GM21825 (cell line): ENCODE measurements around the gene TANC2.
A peak's percentile ranks its signal among the peaks of the same experiment; 100 is the strongest.
"Not testable (repeated sequence)": the region's sequence is repeated elsewhere in the genome, so short reads cannot be mapped to it uniquely, and the experiment has no call there.

Source experiments
- ATAC-seq: cut with Tn5 transposase; IDR thresholded peaks from one replicate; pipeline ENCODE4 v1.9.1; 2021; ENCODE audit warnings: mild to moderate bottlenecking, moderate library complexity; ENCODE audit not compliant: unreplicated experiment

The TANC2 gene

DNA sequence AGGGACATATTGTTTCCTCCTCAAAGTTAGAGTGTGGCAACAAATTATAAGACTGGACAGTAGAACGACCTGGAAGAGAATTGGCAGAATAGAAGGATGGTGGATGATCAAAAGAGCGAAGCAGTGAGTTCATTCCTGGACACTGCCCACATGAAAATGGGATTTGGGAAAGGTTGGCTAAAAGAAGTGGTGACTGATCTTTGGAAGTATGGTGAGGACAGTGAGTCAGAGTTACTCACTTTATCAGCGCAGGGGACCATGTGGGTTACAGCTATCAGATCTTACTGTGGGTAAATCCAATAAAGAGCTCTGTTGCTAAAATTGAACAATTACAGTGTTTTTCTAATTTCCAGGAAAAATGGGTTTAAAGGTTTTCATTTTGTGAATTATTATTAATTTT is 2.7 kb upstream of the TANC2 start:
- ATAC-seq, result no peak

DNA sequence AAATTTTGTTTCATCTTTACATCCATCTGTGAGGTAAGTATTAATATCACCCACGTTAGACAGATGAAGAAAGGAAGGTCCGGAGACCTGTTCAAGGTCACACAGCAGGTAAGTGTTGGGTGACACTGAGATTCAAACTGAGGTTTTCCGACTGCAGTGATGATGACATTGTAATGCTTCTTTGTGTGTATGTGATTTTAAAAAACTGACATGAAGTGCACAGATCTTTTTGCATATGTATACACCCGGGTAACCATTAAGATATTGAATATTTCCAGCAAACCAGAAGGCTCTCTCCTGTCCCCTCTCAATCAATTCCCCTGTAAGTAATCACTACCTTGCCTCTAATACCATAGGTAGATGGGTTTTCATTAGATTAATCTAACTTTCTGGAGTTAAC is 1.5 kb upstream of the TANC2 start:
- no peak for ATAC-seq

DNA sequence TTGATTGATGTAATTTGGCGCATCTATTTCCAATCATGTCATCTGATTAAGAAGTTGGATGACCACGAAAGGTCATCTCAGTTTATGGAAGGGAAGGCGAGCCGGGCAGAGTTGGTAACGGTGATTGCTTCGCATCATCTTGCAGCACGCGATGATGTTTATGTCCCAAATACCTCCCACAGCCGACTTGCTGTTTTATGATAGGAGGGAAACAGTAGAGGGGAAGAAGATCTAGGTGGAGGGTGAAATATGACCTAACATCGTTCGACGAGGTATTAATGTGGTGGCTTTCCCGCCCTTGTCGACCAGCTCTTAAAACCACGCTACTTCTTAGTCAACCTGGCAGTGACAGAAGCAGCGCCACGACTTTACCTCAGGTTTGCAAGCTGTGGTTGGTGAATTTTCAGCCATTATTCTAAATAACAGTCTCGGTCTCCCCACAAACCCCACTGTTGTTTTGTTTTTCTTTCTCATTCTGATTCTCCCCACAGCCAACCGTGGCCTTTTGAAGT is 805 bp upstream of the TANC2 start:
- no peak for ATAC-seq

DNA sequence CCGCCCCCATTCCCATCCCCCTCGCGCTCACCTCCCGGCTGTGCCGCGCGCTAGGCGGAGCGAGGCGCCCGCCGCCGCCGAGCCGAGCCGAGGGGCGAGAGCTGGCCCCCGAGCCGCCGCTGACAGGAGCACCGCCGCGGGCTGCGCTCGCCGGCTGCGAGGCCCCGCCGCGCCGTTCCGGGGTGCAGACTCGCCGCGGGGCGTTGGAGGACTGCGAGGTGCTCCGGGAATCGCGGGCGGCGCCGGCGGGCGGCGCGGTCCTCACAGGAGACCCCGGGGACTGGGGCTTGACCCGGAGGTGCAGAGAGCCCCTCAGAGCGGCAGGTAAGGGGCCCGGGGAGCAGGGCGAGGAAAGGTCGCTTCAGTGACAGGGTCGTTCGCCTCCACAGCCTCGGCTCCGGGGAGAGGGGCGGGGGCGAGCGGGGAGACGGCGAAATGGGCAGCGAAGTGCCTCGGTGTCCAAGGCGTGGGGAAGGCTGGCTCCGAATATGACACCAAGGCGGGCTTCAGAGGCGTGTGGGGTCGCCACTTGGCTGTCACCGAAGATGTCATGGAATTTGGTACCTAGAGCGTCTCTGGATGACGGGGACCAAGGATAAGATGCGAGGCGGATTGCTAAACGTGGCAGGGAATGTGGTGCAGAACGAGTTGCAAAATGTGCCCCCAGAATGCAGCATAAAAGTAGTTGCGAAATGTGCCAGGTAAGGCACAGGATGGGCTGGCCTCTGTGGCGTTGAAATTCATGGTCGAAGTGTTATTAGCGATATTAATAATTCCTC is 580 bp downstream of the TANC2 start:
- peak; percentile 30 for ATAC-seq

DNA sequence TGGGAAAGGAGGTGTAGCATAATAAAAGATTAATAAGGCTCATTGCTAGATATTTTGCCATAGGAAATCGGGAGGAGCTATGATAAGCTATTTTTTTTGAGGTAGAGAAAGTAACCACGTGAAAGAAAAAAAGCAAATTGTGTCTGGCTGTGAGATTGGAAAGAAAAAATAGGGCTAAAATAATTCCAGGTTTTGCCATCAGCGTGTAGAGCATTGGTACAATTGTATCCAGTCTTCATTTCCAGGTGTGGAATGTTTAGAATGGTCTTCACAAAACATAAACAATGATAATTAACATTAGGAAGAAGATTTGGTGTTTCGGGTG is 1.1 kb downstream of the TANC2 start:
- no peak for ATAC-seq

DNA sequence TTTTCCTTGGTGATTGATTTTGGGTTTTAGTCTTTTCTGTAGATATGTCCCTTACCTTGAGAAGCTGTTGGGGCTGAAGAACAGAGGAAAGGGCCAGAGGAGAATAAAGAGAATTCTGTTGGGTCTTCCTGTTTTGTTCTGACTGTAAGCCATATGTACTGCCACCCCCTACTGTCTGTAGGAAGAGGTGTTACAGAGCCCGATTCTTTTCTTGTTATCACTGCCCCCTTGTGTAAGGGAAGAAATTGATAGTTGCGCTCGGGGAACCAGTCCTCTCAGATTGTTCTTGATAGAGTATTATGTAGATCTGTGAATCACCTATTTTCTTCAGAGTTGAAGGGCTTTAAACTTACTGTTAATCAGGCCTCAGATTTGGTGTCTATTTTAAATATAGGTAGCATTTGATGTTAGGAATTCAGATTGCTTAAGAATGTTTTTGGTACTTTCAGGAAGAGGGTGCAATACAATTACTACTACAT is 2.4 kb downstream of the TANC2 start:
- no peak for ATAC-seq

DNA sequence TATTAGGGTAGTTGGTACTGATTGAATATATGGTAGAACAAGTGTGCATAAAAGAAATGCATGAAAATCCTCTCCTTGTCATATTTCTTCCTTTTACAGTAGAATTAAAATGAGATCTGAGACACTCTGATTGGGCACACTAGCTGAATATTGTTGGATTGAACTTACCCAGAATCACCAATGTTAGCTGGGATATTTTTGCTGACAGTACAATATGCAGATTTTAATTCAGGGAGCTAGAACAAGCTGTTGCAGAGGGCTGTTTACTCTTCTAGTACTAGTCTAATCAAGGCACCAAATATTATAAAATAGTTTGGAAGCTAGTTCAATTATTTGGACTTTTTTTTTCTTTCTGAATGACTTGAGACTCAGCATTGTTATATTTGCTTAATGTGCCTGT is 4.6 kb downstream of the TANC2 start:
- ATAC-seq, result no peak

DNA sequence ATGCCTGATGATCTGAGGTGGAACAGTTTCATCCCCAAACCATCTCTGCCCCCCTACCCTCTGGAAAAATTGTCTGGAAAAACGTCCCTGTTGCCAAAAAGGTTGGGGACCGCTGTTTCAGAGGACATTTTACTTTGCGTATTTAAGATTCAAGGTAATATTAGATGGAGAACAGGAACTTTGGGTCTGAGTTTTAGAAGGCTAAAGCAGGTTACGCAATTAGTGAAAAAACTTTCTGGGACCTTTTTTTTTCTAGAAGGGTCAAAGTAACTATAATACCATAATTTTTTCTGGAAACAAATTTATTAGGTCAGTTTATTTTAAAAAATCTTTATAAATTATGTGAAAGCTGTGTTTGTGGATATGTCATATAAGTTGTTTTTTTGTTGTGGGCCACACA is 5.8 kb downstream of the TANC2 start:
- no peak for ATAC-seq

DNA sequence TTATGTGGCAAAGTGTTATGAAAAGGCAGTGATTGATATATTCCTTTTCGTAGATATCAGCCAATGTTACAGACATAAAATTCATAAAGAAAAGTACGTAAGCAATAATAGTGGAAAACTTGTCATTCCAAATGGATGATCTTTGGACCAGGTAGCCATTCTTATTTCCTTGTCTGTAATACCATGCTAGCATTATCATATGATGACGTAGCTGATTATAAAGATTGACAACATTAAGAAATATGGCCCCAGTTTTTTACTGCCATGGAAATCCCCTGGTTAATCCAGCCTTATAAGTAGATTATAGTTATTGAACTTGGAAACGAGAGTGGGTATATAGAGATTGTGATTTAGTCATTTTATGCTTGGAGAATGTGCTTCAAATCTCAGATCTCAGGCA is 8.8 kb downstream of the TANC2 start:
- no peak for ATAC-seq

DNA sequence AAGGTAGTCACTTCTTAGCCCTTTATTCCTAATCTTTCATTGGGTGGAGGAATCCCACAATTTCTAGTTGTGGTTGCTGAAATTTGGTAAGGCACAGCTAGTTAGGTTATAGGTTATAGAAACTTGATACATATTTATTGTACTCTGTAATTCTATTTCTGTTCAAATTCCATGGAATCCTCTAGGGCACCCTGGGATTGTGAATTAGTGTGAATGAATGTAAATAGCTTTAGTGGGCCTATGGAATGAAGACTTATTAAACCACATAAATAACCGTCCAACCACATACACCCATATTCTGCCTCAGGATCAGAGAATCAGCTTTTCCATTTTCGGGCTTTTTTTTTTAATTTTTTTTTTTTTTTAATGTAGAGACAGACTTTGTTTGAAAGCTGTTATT is 9.2 kb downstream of the TANC2 start:
- no peak for ATAC-seq

DNA sequence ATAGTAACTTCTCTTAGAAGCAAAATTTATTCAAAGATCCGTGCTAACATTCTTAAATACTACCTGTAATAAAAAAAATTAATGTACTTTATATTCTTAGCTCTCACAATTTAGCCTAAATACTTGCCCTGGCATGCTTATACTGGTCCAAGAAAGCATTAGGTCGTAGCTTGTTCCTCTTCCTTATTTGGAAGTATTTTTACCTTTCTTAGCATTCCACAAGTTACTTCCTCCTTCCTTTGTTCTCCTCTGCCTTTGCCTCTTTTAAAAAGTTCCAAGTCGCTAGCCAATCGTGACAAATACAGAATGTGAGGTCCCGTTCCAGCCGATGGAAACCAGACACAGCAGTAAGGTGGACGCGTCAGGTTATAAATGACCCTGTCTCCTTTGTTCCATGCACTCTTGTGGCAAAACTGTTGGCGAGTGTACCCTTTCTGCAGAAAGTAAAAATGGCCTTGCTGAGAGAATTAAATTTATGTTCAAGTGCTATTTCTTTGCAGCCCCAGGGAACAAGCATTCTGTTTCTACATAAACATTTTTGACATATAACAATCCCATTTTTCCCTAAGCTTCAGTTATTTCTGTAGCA is 10.7 kb downstream of the TANC2 start:
- not testable (repeated sequence) for ATAC-seq

DNA sequence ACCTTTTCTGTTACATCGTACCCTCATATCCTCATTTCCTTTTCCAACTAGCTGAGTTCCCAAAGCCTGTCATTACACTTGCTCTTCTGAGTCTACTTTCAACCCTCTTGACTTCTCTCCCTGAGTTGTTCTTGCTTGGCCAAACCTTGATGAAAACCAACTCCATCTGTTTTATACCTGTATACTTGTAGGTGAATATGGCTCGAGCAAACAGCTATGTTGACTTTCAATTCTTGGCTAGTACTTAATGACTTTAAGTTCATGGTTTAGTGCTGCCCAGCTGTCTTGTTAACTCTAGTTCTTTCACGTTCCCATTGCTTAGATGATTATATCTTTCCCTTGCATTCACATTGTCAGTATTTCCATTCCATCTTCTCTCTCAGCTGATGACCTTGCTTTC is 14.8 kb downstream of the TANC2 start:
- no peak for ATAC-seq

DNA sequence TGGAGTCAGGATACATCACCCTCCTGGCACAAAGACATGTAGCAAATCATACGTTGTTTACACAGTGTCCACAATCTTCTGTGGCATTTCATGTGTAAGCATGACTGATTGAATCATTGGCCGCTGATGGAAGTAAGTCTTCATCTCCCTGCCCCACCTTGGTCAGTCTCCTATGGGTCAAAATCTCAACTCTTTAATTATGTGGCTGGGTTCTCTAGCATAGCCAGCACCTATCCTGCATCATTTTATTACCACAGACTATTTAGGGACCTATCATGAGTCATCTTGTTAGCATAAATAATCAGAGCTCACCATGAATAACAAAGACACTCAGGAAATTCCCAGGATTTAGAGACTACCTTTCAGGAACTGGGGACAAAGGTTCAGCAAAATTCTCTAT is 15.9 kb downstream of the TANC2 start:
- no peak for ATAC-seq

DNA sequence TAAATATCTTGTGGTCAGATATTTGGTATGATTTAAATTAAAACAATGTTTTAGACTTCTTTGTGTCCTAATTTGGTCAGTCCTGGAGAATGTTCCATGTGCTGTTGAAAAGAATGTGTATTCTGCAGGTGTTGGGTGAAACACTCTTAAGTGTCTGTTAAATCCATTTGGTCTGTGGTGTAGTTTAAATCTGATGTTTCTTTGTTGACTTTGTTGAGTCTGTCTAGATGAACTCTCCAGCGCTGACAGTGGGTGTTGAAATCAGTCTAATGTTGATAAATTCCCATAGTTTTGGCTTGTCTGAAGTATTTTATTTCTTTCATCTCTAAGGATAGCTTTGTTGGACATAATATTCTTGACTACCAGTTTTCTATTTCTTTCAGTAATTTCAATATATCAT is 18.8 kb downstream of the TANC2 start:
- ATAC-seq, result no peak

DNA sequence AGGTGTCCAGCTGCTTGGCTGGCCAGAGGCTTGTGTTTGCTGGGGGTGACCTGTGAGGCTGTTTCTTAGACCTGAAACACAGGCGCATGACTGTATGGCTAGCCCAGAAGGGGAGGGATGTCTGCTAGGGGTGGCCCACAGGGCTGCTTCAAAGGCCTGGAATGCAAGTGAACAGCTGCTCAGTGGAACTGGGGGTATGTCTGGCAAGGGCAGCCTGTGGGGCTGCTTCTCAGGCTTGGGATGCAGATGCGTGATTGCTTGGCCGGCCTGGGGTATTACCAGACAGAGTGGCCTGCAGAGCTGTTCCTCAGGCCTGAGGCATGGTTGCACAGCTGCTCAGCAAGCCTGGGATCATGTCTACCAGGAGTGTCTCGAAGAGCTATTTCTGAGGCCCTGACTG is 20.5 kb downstream of the TANC2 start:
- ATAC-seq, result no peak

DNA sequence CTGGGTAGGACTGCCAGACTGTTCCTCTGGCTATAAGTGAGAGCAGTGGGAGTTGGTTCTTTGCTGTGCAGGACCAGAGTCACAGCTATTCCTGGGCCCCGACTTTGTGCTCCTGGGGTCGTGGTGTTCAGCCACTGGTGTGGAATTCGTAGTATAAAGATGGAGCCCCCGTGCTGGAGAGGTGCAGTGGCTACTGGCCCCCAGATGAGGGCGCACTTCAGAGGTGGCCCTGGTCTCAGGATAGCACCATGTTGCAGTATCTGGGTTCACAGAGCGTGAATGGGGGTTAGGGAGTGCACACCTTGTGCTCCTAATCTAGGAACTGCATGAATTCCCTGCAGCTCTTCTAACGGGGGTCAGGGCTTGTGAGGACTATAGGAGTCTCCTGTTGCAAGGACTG is 21.1 kb downstream of the TANC2 start:
- ATAC-seq, result no peak

DNA sequence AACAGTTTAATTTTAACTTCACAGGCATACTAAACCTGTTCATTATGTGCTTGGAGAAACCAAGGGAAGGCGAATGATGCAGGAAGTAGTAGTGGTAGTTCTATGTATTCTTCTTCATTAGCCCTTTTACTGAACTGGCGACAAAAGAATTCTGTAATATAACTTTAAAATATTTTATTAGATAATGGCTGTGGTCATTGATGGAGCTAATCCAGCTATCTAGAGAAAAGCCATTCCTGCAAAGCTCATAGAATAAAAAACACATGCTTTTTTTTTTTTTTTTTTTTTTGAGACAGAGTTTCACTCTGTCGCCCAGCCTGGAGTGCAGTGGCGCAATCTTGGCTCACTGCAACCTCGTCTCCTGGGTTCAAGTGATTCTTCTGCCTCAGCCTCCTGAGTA is 23.5 kb downstream of the TANC2 start:
- ATAC-seq, result no peak

DNA sequence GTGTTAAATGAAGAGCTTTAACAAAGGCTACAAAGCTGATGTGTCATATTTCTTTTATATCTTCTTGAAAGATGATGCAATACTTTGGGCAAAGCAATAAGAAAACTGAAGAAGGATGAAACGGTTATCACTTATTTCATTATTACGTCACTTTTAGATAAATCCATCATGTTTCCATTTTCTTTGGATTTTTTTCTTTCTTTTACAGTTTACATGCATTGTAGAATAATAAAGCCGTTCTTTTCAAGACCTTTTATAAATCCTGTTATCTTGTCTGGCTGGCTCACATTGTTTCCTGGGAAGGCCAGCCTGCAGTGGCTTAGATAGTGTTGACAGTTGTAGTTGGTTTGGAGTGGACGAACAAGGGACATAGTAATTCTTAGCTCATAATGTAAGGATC is 28.9 kb downstream of the TANC2 start:
- no peak for ATAC-seq

DNA sequence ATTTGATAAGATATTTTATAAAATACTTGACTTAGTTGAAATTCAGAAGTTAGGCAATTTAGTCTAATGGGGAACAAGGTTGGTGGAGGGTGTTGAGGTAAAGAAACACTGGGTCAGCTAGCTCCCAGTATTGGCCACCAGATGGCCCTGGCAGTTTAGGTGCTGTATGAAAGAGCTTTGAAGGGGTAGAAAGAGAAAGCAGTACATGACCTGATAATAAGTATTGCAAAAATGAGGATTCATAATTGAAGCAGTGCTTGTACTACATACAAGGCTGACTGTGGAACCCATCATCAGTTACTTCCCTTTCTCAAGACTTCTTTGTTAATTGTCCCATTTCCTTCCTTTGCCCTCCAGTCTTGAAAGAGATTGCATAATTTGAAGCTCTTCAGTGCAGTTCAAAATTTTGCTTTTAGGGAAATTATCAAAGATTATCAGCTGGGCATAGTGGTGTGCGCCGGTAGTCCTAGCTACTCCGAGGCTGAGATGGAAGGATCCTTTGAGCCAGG is 29.4 kb downstream of the TANC2 start:
- ATAC-seq, result no peak

DNA sequence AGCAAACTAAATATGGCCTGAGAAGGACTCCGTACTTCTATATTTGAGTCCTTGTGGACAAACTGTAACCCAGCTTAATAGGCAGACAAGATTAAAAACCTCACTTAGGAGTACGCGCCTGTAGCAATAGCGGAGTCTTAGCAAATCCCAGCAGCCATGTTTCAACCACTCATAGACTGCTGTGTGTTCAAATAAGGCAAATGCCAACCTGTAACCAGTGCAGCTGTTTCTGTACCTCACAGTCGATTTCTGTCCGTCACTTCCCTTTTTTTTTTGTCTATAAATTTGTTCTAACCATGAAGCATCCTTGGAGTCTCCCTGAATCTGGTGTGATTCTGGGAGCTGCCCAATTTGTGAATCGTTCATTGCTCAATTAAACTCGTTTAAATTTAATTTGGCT is 30.2 kb downstream of the TANC2 start:
- no peak for ATAC-seq

DNA sequence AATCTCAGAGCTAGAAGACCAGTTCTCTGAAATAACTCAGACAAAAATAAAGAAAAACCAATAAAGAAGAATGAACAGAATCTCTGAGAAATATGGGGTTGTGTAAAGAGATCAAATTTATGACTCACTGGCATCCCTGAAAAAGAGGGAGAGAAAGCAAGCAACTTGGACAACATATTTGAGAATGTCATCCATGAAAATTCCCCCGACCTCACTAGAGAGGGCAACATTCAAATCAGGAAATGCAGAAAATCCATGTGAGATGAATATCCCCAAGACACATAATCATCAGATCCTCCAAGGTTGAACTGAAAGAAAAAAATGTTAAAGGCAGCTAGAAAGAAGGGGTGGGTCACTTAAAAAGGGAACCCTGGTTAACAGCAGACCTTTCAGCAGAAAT is 32.1 kb downstream of the TANC2 start:
- ATAC-seq, result no peak

DNA sequence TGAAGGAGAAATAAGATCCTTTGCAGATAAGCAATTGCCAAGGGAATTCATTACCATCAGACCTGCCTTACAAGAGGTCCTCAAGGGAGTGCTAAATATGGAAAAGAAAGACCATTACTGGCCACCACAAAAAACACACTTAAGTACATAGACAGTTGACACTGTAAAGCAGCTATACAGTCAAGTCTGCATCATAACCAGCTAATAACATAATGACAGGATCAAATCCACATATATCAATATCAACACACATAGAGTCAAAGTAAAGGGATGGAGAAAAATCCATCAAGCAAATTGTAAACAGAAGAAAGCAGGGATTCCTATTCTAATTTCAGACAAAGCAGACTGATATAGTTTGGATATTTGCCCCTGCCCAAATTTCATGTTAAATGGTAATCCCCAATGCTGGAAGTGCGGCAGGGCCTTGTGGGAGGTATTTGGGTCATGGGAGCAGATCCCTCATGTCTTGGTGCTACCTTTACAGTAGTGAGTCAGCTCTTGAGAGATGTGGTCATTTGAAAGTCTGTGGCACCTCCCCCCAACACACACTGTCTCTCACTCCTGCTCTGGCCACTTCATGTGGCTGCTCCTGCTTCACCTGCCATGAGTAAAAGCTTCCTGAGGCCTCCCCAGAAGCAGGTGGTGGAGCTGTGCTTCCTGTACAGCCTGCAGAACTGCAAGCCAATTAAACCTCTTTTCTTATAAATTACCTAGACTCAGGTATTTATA is 32.8 kb downstream of the TANC2 start:
- ATAC-seq, result no peak
